Type B pancreatic cell (in vitro differentiated cells): ENCODE data around the gene ELF5. TPM values are rescaled to one million over a fixed set of nuclear protein-coding genes. Genes with fewer than 3 reads are reported as not detected.
A peak's percentile ranks its signal among the peaks of the same experiment; 100 is the strongest.

Source experiments
- DNase-seq: peaks from one replicate; pipeline ENCODE4 v3.0.0; 2021; ENCODE audit warnings: mixed read lengths; ENCODE audit not compliant: unreplicated experiment; ENCODE audit errors: extremely low spot score
- H3K27ac Mint-ChIP-seq: 2 replicates; pipeline ENCODE4 v1.8.0; 2021; ENCODE audit warnings: mild to moderate bottlenecking, mixed read lengths
- H3K27me3 Mint-ChIP-seq: 2 replicates; pipeline ENCODE4 v1.8.0; 2021; ENCODE audit warnings: mixed read lengths
- H3K36me3 Mint-ChIP-seq: 2 replicates; pipeline ENCODE4 v1.8.0; 2021; ENCODE audit warnings: mixed read lengths
- H3K4me1 Mint-ChIP-seq: one replicate; pipeline ENCODE4 v1.8.0; 2021; ENCODE audit warnings: mixed read lengths; ENCODE audit not compliant: unreplicated experiment
- H3K4me3 Mint-ChIP-seq: 2 replicates; pipeline ENCODE4 v1.8.0; 2021; ENCODE audit warnings: mild to moderate bottlenecking, mixed read lengths
- H3K9me3 Mint-ChIP-seq: 2 replicates; pipeline ENCODE4 v1.8.0; 2021; ENCODE audit warnings: mixed read lengths
- CTCF ChIP-seq: fragments of 200-600 bp; sonication (generic); conservative IDR thresholded peaks from 2 replicates; pipeline ENCODE4 v1.5.0; 2021; ENCODE audit warnings: antibody characterized with exemption, mild to moderate bottlenecking
- total RNA-seq: library from RNA; stranded (reverse); gene quantifications from 2 replicates; pipeline ENCODE4 v1.2.1, GENCODE V29; 2021; ENCODE audit warnings: low replicate concordance

The ELF5 gene
- total RNA-seq, 1 donor from 2014 or later, result 19.3 TPM

GRCh38 chr11:34475656-34476055 is 37.9 kb downstream of the ELF5 start:
- Mint-ChIP-seq H3K9me3 (no peaks in the 10 kb centered on the region), H3K27me3 (no peaks in the 10 kb centered on the region), H3K4me1 (peaks cover 4% of the 10 kb centered on the region), H3K4me3 (no peak overlapping the region), H3K36me3 (peaks cover 16% of the 10 kb centered on the region), H3K27ac (no peak overlapping the region)
- no peak for TF ChIP-seq CTCF
- DNase-seq, result no peak

GRCh38 chr11:34473603-34474169 is 39.9 kb downstream of the ELF5 start:
- TF ChIP-seq CTCF, result no peak
- no peak for DNase-seq
- no peaks in the 10 kb centered on the region for H3K27me3 Mint-ChIP-seq
- H3K9me3 Mint-ChIP-seq, result no peaks in the 10 kb centered on the region
- no peak overlapping the region for H3K27ac Mint-ChIP-seq
- no peak overlapping the region for H3K4me3 Mint-ChIP-seq
- no peaks in the 10 kb centered on the region for H3K4me1 Mint-ChIP-seq
- H3K36me3 Mint-ChIP-seq, result peaks cover 19% of the 10 kb centered on the region

GRCh38 chr11:34468209-34468841 is 45.3 kb downstream of the ELF5 start:
- Mint-ChIP-seq H3K9me3 (peaks cover 15% of the 10 kb centered on the region), H3K36me3 (peaks cover 53% of the 10 kb centered on the region), H3K4me1 (no peaks in the 10 kb centered on the region), H3K27me3 (no peaks in the 10 kb centered on the region), H3K4me3 (no peak overlapping the region), H3K27ac (no peak overlapping the region)
- DNase-seq, result no peak
- TF ChIP-seq CTCF, result peak; percentile 64

- no peak overlapping the region for H3K27ac Mint-ChIP-seq
- no peak for TF ChIP-seq CTCF
- peaks cover 58% of the 10 kb centered on the region for H3K36me3 Mint-ChIP-seq
- no peak overlapping the region for H3K4me3 Mint-ChIP-seq
- H3K27me3 Mint-ChIP-seq, result no peaks in the 10 kb centered on the region
- H3K9me3 Mint-ChIP-seq, result peaks cover 15% of the 10 kb centered on the region
- DNase-seq, result no peak
- no peaks in the 10 kb centered on the region for H3K4me1 Mint-ChIP-seq
Observed at GRCh38 chr11:34466802-34467488, 46.6 kb downstream of the ELF5 start.

- DNase-seq, result no peak
- H3K4me3 Mint-ChIP-seq, result no peak overlapping the region
- H3K4me1 Mint-ChIP-seq, result no peaks in the 10 kb centered on the region
- H3K27me3 Mint-ChIP-seq, result no peaks in the 10 kb centered on the region
- TF ChIP-seq CTCF, result no peak
- peaks cover 62% of the 10 kb centered on the region for H3K36me3 Mint-ChIP-seq
- H3K27ac Mint-ChIP-seq, result no peak overlapping the region
- peaks cover 15% of the 10 kb centered on the region for H3K9me3 Mint-ChIP-seq
Observed at GRCh38 chr11:34464591-34465051, 49.0 kb downstream of the ELF5 start.
